Measurements from ENCODE around the gene NUMBL. TPM values are rescaled to one million over a fixed set of nuclear protein-coding genes. Genes with fewer than 3 reads are reported as not detected.

NUMBL gene
- total RNA-seq, 1 donor from 2014 or later = 79.3 TPM

DNA sequence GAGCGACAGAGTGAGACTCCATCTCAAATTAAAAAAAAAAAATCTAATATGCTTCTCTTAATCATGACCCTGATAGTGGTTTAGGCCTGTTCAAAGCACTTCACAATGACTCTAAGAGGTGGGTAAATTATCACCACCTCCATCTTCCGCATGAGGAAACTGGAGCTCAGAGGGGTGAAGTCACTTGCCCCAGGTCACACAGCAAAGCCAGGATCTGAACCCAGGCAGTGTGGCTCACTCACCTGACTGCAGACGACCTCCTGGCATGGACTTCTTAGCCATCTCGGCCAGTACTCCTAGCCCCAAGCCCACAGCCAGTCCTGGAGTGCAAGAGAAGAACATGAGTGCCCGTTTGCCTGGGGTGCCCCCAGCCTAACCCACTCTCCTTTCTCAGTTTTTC is 19.4 kb upstream of the NUMBL start:
- Histone ChIP-seq H3K4me2 (ENCODE audit: low read length) (no peak overlapping the region), H3K4me1 (ENCODE audit: insufficient read depth, low read length) (peaks cover 6% of the 10 kb centered on the region), H3K27ac (ENCODE audit: low read depth, low read length) (no peak overlapping the region), H2AFZ (ENCODE audit: low read depth, low read length) (no peak overlapping the region), H4K20me1 (ENCODE audit: insufficient read depth, low read length) (no peaks in the 10 kb centered on the region), H3K36me3 (ENCODE audit: insufficient read depth, low read length) (no peaks in the 10 kb centered on the region), H3K27me3 (ENCODE audit: insufficient read depth, low read length) (no peaks in the 10 kb centered on the region), H3K9me3 (ENCODE audit: insufficient read depth, low read depth, low read length) (no peaks in the 10 kb centered on the region), H3K9ac (ENCODE audit: low read length) (no peak overlapping the region), H3K79me2 (ENCODE audit: insufficient read depth, low read length) (peaks cover 8% of the 10 kb centered on the region), H3K4me3 (ENCODE audit: insufficient read depth, low read depth, low read length) (no peak overlapping the region)
- peaks cover 15% of the 10 kb centered on the region for H3K36me3 Mint-ChIP-seq (ENCODE audit: low read depth, unreplicated experiment)
- DNase-seq (ENCODE audit: low read depth) (no peak), FAIRE-seq (no peak)
- no peak for TF ChIP-seq EZH2 (IDR thresholded peaks at IDR 0.05; ENCODE audit: insufficient read depth, low read length)
- TF ChIP-seq, protein P1, sequence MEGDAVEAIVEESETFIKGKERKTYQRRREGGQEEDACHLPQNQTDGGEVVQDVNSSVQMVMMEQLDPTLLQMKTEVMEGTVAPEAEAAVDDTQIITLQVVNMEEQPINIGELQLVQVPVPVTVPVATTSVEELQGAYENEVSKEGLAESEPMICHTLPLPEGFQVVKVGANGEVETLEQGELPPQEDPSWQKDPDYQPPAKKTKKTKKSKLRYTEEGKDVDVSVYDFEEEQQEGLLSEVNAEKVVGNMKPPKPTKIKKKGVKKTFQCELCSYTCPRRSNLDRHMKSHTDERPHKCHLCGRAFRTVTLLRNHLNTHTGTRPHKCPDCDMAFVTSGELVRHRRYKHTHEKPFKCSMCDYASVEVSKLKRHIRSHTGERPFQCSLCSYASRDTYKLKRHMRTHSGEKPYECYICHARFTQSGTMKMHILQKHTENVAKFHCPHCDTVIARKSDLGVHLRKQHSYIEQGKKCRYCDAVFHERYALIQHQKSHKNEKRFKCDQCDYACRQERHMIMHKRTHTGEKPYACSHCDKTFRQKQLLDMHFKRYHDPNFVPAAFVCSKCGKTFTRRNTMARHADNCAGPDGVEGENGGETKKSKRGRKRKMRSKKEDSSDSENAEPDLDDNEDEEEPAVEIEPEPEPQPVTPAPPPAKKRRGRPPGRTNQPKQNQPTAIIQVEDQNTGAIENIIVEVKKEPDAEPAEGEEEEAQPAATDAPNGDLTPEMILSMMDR (IDR thresholded peaks at IDR 0.05; ENCODE audit: insufficient read depth, low read depth, low read length) = no peak
- H3K4me1 Mint-ChIP-seq (ENCODE audit: low read depth, unreplicated experiment) = peaks cover 10% of the 10 kb centered on the region
- H3K27ac Mint-ChIP-seq (ENCODE audit: unreplicated experiment) = no peak overlapping the region
- no peaks in the 10 kb centered on the region for H3K27me3 Mint-ChIP-seq (ENCODE audit: low read depth, unreplicated experiment)
- no peak overlapping the region for H3K4me3 Mint-ChIP-seq (ENCODE audit: unreplicated experiment)
- no peaks in the 10 kb centered on the region for H3K9me3 Mint-ChIP-seq (ENCODE audit: unreplicated experiment)

DNA sequence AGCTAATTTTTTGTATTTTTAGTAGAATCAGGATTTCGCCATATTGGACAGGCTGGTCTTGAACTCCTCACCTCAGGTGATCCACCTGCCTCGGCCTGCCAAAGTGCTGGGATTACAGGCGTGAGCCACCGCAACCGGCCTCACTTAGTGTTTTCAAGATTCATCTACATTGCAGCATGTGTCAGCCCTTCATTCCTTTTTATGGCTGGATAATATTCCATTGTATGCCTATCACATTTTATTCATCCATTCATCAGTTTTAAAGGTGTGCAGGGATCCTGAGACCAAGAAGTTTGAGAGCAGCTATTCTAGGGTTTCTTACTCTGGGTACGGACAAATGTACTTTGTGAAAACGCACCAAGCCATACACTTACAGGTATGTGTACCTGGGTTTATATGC is 17.2 kb upstream of the NUMBL start:
- no peak overlapping the region for H3K4me3 ChIP-seq (ENCODE audit: insufficient read depth, low read depth, low read length)
- Mint-ChIP-seq H3K36me3 (ENCODE audit: low read depth, unreplicated experiment) (peaks cover 15% of the 10 kb centered on the region), H3K27ac (ENCODE audit: unreplicated experiment) (no peak overlapping the region), H3K9me3 (ENCODE audit: unreplicated experiment) (peaks cover 1% of the 10 kb centered on the region), H3K27me3 (ENCODE audit: low read depth, unreplicated experiment) (no peaks in the 10 kb centered on the region), H3K4me1 (ENCODE audit: low read depth, unreplicated experiment) (peaks cover 7% of the 10 kb centered on the region), H3K4me3 (ENCODE audit: unreplicated experiment) (no peak overlapping the region)
- no peaks in the 10 kb centered on the region for H3K79me2 ChIP-seq (ENCODE audit: insufficient read depth, low read length)
- no peak overlapping the region for H2AFZ ChIP-seq (ENCODE audit: low read depth, low read length)
- no peaks in the 10 kb centered on the region for H3K4me1 ChIP-seq (ENCODE audit: insufficient read depth, low read length)
- no peak for TF ChIP-seq EZH2 (IDR thresholded peaks at IDR 0.05; ENCODE audit: insufficient read depth, low read length)
- TF ChIP-seq, protein P1 (IDR thresholded peaks at IDR 0.05; ENCODE audit: insufficient read depth, low read depth, low read length) = no peak
- no peaks in the 10 kb centered on the region for H3K9me3 ChIP-seq (ENCODE audit: insufficient read depth, low read depth, low read length)
- H3K27ac ChIP-seq (ENCODE audit: low read depth, low read length) = no peak overlapping the region
- no peak overlapping the region for H3K4me2 ChIP-seq (ENCODE audit: low read length)
- no peak overlapping the region for H3K9ac ChIP-seq (ENCODE audit: low read length)
- no peaks in the 10 kb centered on the region for H4K20me1 ChIP-seq (ENCODE audit: insufficient read depth, low read length)
- no peaks in the 10 kb centered on the region for H3K36me3 ChIP-seq (ENCODE audit: insufficient read depth, low read length)
- FAIRE-seq (no peak), DNase-seq (ENCODE audit: low read depth) (no peak)
- no peaks in the 10 kb centered on the region for H3K27me3 ChIP-seq (ENCODE audit: insufficient read depth, low read length)

DNA sequence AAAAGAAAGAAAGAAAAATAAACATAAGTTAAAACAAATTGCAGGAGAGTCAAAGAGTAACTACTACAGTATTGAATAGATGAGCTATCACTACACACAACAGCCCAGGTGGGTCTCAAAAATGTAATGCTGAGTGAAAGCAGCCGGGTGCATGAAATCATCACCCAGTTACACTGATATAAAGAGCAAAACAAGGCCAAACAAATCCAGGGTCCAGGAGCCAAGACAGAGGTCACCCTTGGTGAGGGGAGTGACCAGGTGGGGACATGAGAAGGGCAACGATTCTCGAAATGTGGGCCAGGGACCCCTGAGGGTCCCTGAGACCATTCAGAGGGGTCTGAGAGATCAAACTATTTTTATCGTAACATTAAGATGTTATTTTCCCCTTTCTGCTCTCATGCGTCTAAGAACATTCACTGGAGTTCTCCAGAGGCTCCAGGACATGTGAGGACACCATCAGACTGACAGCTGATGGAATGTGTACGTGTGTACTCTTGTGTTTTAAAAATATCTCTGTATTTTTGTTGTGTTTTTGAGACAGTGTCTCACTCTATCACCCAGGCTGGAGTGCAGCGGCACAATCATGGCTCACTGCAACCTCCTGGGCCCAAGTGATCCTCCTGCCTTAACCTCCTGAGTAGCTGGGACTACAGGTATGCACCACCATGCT is 15.6 kb upstream of the NUMBL start:
- H4K20me1 ChIP-seq (ENCODE audit: insufficient read depth, low read length) = no peaks in the 10 kb centered on the region
- H2AFZ ChIP-seq (ENCODE audit: low read depth, low read length) = no peak overlapping the region
- no peaks in the 10 kb centered on the region for H3K79me2 ChIP-seq (ENCODE audit: insufficient read depth, low read length)
- H3K9me3 ChIP-seq (ENCODE audit: insufficient read depth, low read depth, low read length) = no peaks in the 10 kb centered on the region
- H3K27ac Mint-ChIP-seq (ENCODE audit: unreplicated experiment) = no peak overlapping the region
- no peaks in the 10 kb centered on the region for H3K27me3 Mint-ChIP-seq (ENCODE audit: low read depth, unreplicated experiment)
- H3K4me1 ChIP-seq (ENCODE audit: insufficient read depth, low read length) = no peaks in the 10 kb centered on the region
- peaks cover 15% of the 10 kb centered on the region for H3K36me3 Mint-ChIP-seq (ENCODE audit: low read depth, unreplicated experiment)
- no peak for TF ChIP-seq EZH2 (IDR thresholded peaks at IDR 0.05; ENCODE audit: insufficient read depth, low read length)
- TF ChIP-seq, protein P1 (IDR thresholded peaks at IDR 0.05; ENCODE audit: insufficient read depth, low read depth, low read length) = no peak
- no peaks in the 10 kb centered on the region for H3K27me3 ChIP-seq (ENCODE audit: insufficient read depth, low read length)
- no peak overlapping the region for H3K27ac ChIP-seq (ENCODE audit: low read depth, low read length)
- DNase-seq (ENCODE audit: low read depth) (no peak), FAIRE-seq (no peak)
- no peak overlapping the region for H3K4me3 ChIP-seq (ENCODE audit: insufficient read depth, low read depth, low read length)
- no peak overlapping the region for H3K4me2 ChIP-seq (ENCODE audit: low read length)
- H3K4me3 Mint-ChIP-seq (ENCODE audit: unreplicated experiment) = no peak overlapping the region
- H3K9me3 Mint-ChIP-seq (ENCODE audit: unreplicated experiment) = peaks cover 1% of the 10 kb centered on the region
- peaks cover 2% of the 10 kb centered on the region for H3K36me3 ChIP-seq (ENCODE audit: insufficient read depth, low read length)
- no peak overlapping the region for H3K9ac ChIP-seq (ENCODE audit: low read length)
- H3K4me1 Mint-ChIP-seq (ENCODE audit: low read depth, unreplicated experiment) = peaks cover 9% of the 10 kb centered on the region

Measured in astrocyte (in vitro differentiated cells and primary cell).